ENCODE results near the gene UXT.
"Not testable (repeated sequence)": the region's sequence is repeated elsewhere in the genome, so short reads cannot be mapped to it uniquely, and the experiment has no call there.

GRCh38 chrX:47675959-47676859 is 17.2 kb upstream of the UXT start:
- TF ChIP-seq FOXM1 (IDR thresholded peaks at IDR 0.05; ENCODE audit: borderline replicate concordance); SUZ12 (IDR thresholded peaks at IDR 0.05); NFRKB (IDR thresholded peaks at IDR 0.05); FOXK2 (IDR thresholded peaks at IDR 0.05); SP1 (IDR thresholded peaks at IDR 0.05); PKNOX1 (IDR thresholded peaks at IDR 0.05); FOXA1 (IDR thresholded peaks at IDR 0.05); ELF4 (IDR thresholded peaks at IDR 0.05); ARNT (IDR thresholded peaks at IDR 0.05); HDGF (IDR thresholded peaks at IDR 0.05; ENCODE audit: borderline replicate concordance); ZNF384 (IDR thresholded peaks at IDR 0.05); CTBP1 (IDR thresholded peaks at IDR 0.05; ENCODE audit: borderline replicate concordance): not testable (repeated sequence)

Data from HEK293T (cell line).